OCI-LY1 (cell line): ENCODE results near the gene NALCN.

Experiments used
- H2AFZ ChIP-seq: fragments of 200-600 bp; sonication (generic), shearing (Covaris generic); 2 replicates; pipeline ENCODE4 v1.6.0; 2014; ENCODE audit warnings: antibody characterized with exemption, mild to moderate bottlenecking, low read length
- H3F3A ChIP-seq: fragments of 200-600 bp; sonication (generic), shearing (Covaris generic); 2 replicates; pipeline ENCODE4 v1.6.0; 2014; ENCODE audit warnings: mild to moderate bottlenecking, antibody characterized with exemption, low read length, moderate library complexity; ENCODE audit not compliant: insufficient read depth
- H3K27ac ChIP-seq: fragments of 200-600 bp; sonication (generic); 2 replicates; pipeline ENCODE4 v1.5.1; 2014; ENCODE audit warnings: low read length, mixed run types, mild to moderate bottlenecking, low read depth; ENCODE audit not compliant: poor library complexity, severe bottlenecking
- H3K27me3 ChIP-seq: fragments of 200-600 bp; sonication (generic); 2 replicates; pipeline ENCODE4 v1.6.0; 2014; ENCODE audit warnings: antibody characterized with exemption, mild to moderate bottlenecking, low read length, moderate library complexity; ENCODE audit not compliant: insufficient read depth
- H3K36me3 ChIP-seq: fragments of 200-600 bp; sonication (generic); 2 replicates; pipeline ENCODE4 v1.6.1; 2014; ENCODE audit warnings: mild to moderate bottlenecking, antibody characterized with exemption, low read length, moderate library complexity, mixed read lengths; ENCODE audit not compliant: insufficient read depth
- H3K4me1 ChIP-seq: fragments of 200-600 bp; sonication (generic); 2 replicates; pipeline ENCODE4 v1.5.1; 2014; ENCODE audit warnings: mild to moderate bottlenecking, low read length, moderate library complexity; ENCODE audit not compliant: insufficient read depth, severe bottlenecking
- H3K4me2 ChIP-seq: fragments of 200-600 bp; sonication (generic), shearing (Covaris generic); 2 replicates; pipeline ENCODE4 v1.6.1; 2014; ENCODE audit warnings: low read length
- H3K4me3 ChIP-seq: fragments of 200-600 bp; sonication (generic); 2 replicates; pipeline ENCODE4 v1.5.1; 2014; ENCODE audit warnings: low read length, low read depth, mild to moderate bottlenecking, mixed read lengths; ENCODE audit not compliant: poor library complexity, severe bottlenecking
- H3K79me2 ChIP-seq: fragments of 200-600 bp; shearing (Covaris generic); 2 replicates; pipeline ENCODE4 v1.6.1; 2016; ENCODE audit warnings: mixed run types, low read length, mixed read lengths; ENCODE audit not compliant: insufficient read depth
- H3K9ac ChIP-seq: fragments of 200-600 bp; sonication (generic), shearing (Covaris generic); 2 replicates; pipeline ENCODE4 v1.6.1; 2014; ENCODE audit warnings: mild to moderate bottlenecking, low read length, mixed read lengths
- H3K9me2 ChIP-seq: fragments of 200-600 bp; sonication (generic), shearing (Covaris generic); 2 replicates; pipeline ENCODE4 v1.6.1; 2014; ENCODE audit warnings: low read depth, mild to moderate bottlenecking, low read length, mixed read lengths
- H3K9me3 ChIP-seq: fragments of 200-600 bp; shearing (Covaris generic); 2 replicates; pipeline ENCODE4 v1.6.1; 2014; ENCODE audit warnings: low read length, mixed read lengths
- H4K20me1 ChIP-seq: fragments of 200-600 bp; sonication (generic), shearing (Covaris generic); 2 replicates; pipeline ENCODE4 v1.6.0; 2016; ENCODE audit warnings: mild to moderate bottlenecking, low read length; ENCODE audit not compliant: insufficient read depth
- EZH2 ChIP-seq: fragments of 200-600 bp; sonication (generic), shearing (Covaris generic); IDR thresholded peaks from 2 replicates; pipeline ENCODE4 v1.8.0; 2017; ENCODE audit warnings: borderline replicate concordance, mixed run types, mild to moderate bottlenecking, antibody characterized with exemption, low read length, moderate library complexity, mixed read lengths
- TF ChIP-seq, protein P1 (sequence below): fragments of 200-600 bp; sonication (generic), shearing (Covaris generic); IDR thresholded peaks from 2 replicates; pipeline ENCODE4 v1.5.1; 2017; ENCODE audit warnings: mild to moderate bottlenecking, antibody characterized with exemption, low read length, moderate library complexity, mixed read lengths

The NALCN gene

DNA sequence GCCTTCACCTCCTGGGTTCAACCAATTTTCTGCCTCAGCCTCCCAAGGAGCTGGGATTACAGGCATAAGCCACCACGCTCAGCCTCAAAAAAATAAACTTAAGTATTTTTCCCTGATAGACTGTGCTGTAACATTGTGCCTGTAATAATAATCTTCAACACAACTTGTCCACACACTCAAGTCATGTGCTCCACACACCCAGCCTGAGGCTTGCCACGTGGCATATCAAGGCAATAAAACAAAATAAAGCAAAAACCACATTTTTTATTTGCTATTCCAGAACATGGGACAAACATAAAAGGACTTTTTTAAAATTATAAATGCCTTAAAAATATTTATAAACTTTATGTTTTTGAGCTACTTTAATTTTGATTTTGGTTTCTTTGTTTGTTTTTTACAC, 115.8 kb downstream of the NALCN start:
- Histone ChIP-seq H3K9me2 (no peaks in the 10 kb centered on the region), H2AFZ (no peak overlapping the region), H3K9ac (no peak overlapping the region), H3K36me3 (no peaks in the 10 kb centered on the region), H3K27ac (no peak overlapping the region), H3K4me1 (no peaks in the 10 kb centered on the region), H3K4me2 (no peak overlapping the region), H3K27me3 (no peaks in the 10 kb centered on the region), H3K4me3 (no peak overlapping the region), H3K79me2 (no peaks in the 10 kb centered on the region), H3F3A (no peaks in the 10 kb centered on the region), H4K20me1 (no peaks in the 10 kb centered on the region), H3K9me3 (no peaks in the 10 kb centered on the region)
- no peak for TF ChIP-seq EZH2
- TF ChIP-seq, protein P1, sequence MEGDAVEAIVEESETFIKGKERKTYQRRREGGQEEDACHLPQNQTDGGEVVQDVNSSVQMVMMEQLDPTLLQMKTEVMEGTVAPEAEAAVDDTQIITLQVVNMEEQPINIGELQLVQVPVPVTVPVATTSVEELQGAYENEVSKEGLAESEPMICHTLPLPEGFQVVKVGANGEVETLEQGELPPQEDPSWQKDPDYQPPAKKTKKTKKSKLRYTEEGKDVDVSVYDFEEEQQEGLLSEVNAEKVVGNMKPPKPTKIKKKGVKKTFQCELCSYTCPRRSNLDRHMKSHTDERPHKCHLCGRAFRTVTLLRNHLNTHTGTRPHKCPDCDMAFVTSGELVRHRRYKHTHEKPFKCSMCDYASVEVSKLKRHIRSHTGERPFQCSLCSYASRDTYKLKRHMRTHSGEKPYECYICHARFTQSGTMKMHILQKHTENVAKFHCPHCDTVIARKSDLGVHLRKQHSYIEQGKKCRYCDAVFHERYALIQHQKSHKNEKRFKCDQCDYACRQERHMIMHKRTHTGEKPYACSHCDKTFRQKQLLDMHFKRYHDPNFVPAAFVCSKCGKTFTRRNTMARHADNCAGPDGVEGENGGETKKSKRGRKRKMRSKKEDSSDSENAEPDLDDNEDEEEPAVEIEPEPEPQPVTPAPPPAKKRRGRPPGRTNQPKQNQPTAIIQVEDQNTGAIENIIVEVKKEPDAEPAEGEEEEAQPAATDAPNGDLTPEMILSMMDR: no peak

- Histone ChIP-seq H3K36me3 (no peaks in the 10 kb centered on the region), H4K20me1 (no peaks in the 10 kb centered on the region), H3K4me1 (no peaks in the 10 kb centered on the region), H3K27me3 (no peaks in the 10 kb centered on the region), H3K9ac (no peak overlapping the region), H2AFZ (no peak overlapping the region), H3K4me3 (no peak overlapping the region), H3K79me2 (no peaks in the 10 kb centered on the region), H3K9me2 (no peaks in the 10 kb centered on the region), H3K9me3 (no peaks in the 10 kb centered on the region), H3K27ac (no peak overlapping the region), H3K4me2 (no peak overlapping the region), H3F3A (no peaks in the 10 kb centered on the region)
- TF ChIP-seq EZH2: no peak
Measured at GRCh38 chr13:101298517-101298916, 117.8 kb downstream of the NALCN start.

DNA sequence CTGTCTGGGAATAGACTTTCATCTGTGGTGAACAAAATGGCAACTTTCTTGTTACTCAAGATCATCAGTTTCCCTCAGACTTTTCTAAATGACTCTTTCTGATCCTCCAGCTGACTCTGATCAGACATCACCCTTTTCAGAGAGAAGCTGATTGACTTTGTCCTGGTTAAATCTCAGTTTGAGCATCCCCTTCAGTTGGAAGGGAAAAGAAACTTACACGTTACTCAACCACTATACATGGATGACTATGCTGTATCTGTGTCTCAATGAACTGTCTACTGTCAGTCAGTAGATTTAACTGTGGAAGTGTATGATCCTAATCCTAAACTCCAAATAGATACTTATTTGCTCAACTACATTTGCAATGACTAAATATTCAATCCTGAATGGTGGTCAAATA, 118.5 kb downstream of the NALCN start:
- H3K79me2 ChIP-seq: no peaks in the 10 kb centered on the region
- H3K36me3 ChIP-seq: no peaks in the 10 kb centered on the region
- H3K27ac ChIP-seq: no peak overlapping the region
- H3K9me2 ChIP-seq: no peaks in the 10 kb centered on the region
- H4K20me1 ChIP-seq: no peaks in the 10 kb centered on the region
- H2AFZ ChIP-seq: no peak overlapping the region
- H3K4me3 ChIP-seq: no peak overlapping the region
- TF ChIP-seq EZH2: no peak
- TF ChIP-seq, protein P1: no peak
- H3K9ac ChIP-seq: no peak overlapping the region
- H3K4me2 ChIP-seq: no peak overlapping the region
- no peaks in the 10 kb centered on the region for H3K9me3 ChIP-seq
- H3K27me3 ChIP-seq: no peaks in the 10 kb centered on the region
- no peaks in the 10 kb centered on the region for H3K4me1 ChIP-seq
- no peaks in the 10 kb centered on the region for H3F3A ChIP-seq

- no peak for TF ChIP-seq EZH2
- TF ChIP-seq, protein P1: no peak
- H3K9ac ChIP-seq: no peak overlapping the region
Measured at GRCh38 chr13:101292711-101293110, 123.6 kb downstream of the NALCN start.

More at GRCh38 chr13:101292711-101293110, 123.6 kb downstream of the NALCN start:
- H3K4me2 ChIP-seq: no peak overlapping the region
- H3K27me3 ChIP-seq: no peaks in the 10 kb centered on the region
- no peak overlapping the region for H2AFZ ChIP-seq
- H3K27ac ChIP-seq: no peak overlapping the region
- no peaks in the 10 kb centered on the region for H3K36me3 ChIP-seq
- H3K4me1 ChIP-seq: no peaks in the 10 kb centered on the region
- H3K9me2 ChIP-seq: no peaks in the 10 kb centered on the region
- no peaks in the 10 kb centered on the region for H3K79me2 ChIP-seq
- no peak overlapping the region for H3K4me3 ChIP-seq
- H3F3A ChIP-seq: no peaks in the 10 kb centered on the region
- H4K20me1 ChIP-seq: no peaks in the 10 kb centered on the region
- no peaks in the 10 kb centered on the region for H3K9me3 ChIP-seq
